ENCODE results near the gene CARMIL1. TPM values are rescaled to one million over a fixed set of nuclear protein-coding genes. Genes with fewer than 3 reads are reported as not detected.

The CARMIL1 gene
- total and polyA plus RNA-seq, 2 of the 8 experiments (the other 6 are each of a cell fraction or from before 2014, with no cell fraction given), result 20.3 to 40.4 TPM

DNA sequence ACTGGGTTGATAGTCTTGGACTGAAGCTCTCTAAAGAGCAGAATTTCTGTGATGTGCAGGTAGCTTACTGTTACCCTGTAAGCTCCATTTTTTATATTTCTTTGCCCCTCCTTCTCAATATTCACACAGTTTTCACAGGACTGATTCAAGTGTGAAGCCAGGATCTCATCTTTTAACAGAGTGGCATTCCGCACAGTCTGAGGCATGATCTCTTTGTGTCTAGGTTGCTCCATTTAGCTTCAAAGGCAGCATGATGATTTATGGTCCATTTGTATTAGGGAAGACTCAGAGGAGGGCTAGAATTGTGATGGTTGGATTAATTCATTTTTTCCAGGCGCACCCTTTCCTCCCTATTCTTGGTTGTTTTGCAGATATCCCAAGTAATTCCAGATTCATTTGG is 43.5 kb downstream of the CARMIL1 start:
- CTCF ChIA-PET (ENCODE audit: partially characterized antibody), result interaction anchor here (1.7 to 4.0 kb wide), 2 partner anchors 12 to 19 kb away, joined by 6 to 22 read pairs; no protein-coding TSS in a partner anchor
- WGBS, 2 experiments (ENCODE audit: extremely low coverage in 1 of 2, insufficient coverage in 1 of 2, insufficient read length in 1 of 2, insufficient replicate concordance in 2 of 2, low coverage in 1 of 2, low lambda C conversion rate in 2 of 2, missing lambda C conversion rate in 1 of 2), result 82% methylated on average over 2 of the region's 2 CpGs; no CpG with 5 or more reads in 1 of the 2 experiments
- H3K56ac ChIP-seq (replicated peaks; ENCODE audit: insufficient read length, low read depth, low read length), result no peak overlapping the region

More for the DNA sequence above, 43.5 kb downstream of the CARMIL1 start:
- no peak overlapping the region for H3K4me3 ChIP-seq (ENCODE audit: extremely low read depth in 1 of 4, insufficient read depth in 2 of 4, low read depth in 3 of 4, low read length in 4 of 4)
- H2BK5ac ChIP-seq (ENCODE audit: low read depth, low read length), result no peak overlapping the region
- no peaks in the 10 kb centered on the region for H3K36me3 ChIP-seq (ENCODE audit: control insufficient read depth in 2 of 4, insufficient read depth in 4 of 4, low read length in 3 of 4)
- no peak overlapping the region for H3K4ac ChIP-seq (replicated peaks; ENCODE audit: insufficient read length, low read depth, low read length)
- no peak overlapping the region for H3K9ac ChIP-seq (replicated peaks in 1 of 4; ENCODE audit: extremely low read depth in 1 of 4, low read depth in 3 of 4, low read length in 3 of 4)
- no peak overlapping the region for H3K18ac ChIP-seq (ENCODE audit: extremely low read depth, low read length)
- H4K8ac ChIP-seq (ENCODE audit: extremely low read depth, insufficient read depth, low read length), result no peak overlapping the region
- H3K79me2 ChIP-seq (ENCODE audit: control insufficient read depth in 1 of 2, insufficient read depth in 2 of 2, low read length in 2 of 2), result peaks cover 0 to 93% of the 10 kb centered on the region in 2 experiments; a peak in 3 of 4 replicates
- H3K27ac ChIP-seq (ENCODE audit: low read depth, low read length), result no peak overlapping the region
- H3K23ac ChIP-seq (ENCODE audit: insufficient read length), result no peak overlapping the region
- H2BK20ac ChIP-seq (ENCODE audit: low read length), result no peak overlapping the region
- no peaks in the 10 kb centered on the region; the same call in 1 of the 2 replicates for H3K23me2 ChIP-seq (ENCODE audit: low read depth, low read length)
- no peak overlapping the region for H2AK5ac ChIP-seq (ENCODE audit: low read depth, low read length)
- no peak overlapping the region for H3K4me2 ChIP-seq (ENCODE audit: insufficient read depth in 1 of 2, low read depth in 2 of 2, low read length in 2 of 2)
- H2BK12ac ChIP-seq (ENCODE audit: low read depth, low read length), result no peak overlapping the region
- FAIRE-seq (no peak), DNase-seq (ENCODE audit: low read depth in 1 of 2, low spot score in 2 of 2) (no peak)
- H4K20me1 ChIP-seq (replicated peaks in 1 of 2; ENCODE audit: control insufficient read depth in 1 of 2, insufficient read depth in 2 of 2, low read length in 2 of 2), result peaks cover 4 to 5% of the 10 kb centered on the region in 2 experiments
- peaks cover 5% of the 10 kb centered on the region for H3K79me1 ChIP-seq (ENCODE audit: low read depth, low read length)
- TF ChIP-seq YY1 (IDR thresholded peaks at IDR 0.05; ENCODE audit: low read depth, low read length) (no peak), CBX5 (IDR thresholded peaks at IDR 0.05; ENCODE audit: low read depth, low read length) (no peak), SP1 (IDR thresholded peaks at IDR 0.05; ENCODE audit: low read depth, low read length) (no peak), SP2 (IDR thresholded peaks at IDR 0.05; ENCODE audit: low read length) (no peak), JUN (IDR thresholded peaks at IDR 0.05; ENCODE audit: low read depth, low read length) (no peak), KDM4A (IDR thresholded peaks at IDR 0.05; ENCODE audit: low read depth, low read length, severe bottlenecking) (no peak)
- TF ChIP-seq, protein P1, sequence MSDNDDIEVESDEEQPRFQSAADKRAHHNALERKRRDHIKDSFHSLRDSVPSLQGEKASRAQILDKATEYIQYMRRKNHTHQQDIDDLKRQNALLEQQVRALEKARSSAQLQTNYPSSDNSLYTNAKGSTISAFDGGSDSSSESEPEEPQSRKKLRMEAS (IDR thresholded peaks at IDR 0.05), result no peak
- H4K5ac ChIP-seq (ENCODE audit: insufficient read length, low read depth, low read length), result no peak overlapping the region
- H4K91ac ChIP-seq (replicated peaks; ENCODE audit: insufficient read length, low read length), result no peak overlapping the region
- H2AFZ ChIP-seq (ENCODE audit: low read length), result no peak overlapping the region
- peaks cover 0 to 13% (median 6%) of the 10 kb centered on the region in 4 experiments; a peak in 6 of 7 replicates for H3K4me1 ChIP-seq (replicated peaks in 1 of 4; ENCODE audit: control insufficient read depth in 3 of 4, insufficient read depth in 4 of 4, low read length in 3 of 4)
- H2BK15ac ChIP-seq (ENCODE audit: low read length), result no peak overlapping the region
- H2BK120ac ChIP-seq (replicated peaks; ENCODE audit: low read depth, low read length), result no peak overlapping the region
- H3K27me3 ChIP-seq (replicated peaks in 1 of 4; ENCODE audit: control insufficient read depth in 3 of 4, extremely low read depth in 1 of 4, insufficient read depth in 3 of 4, low read length in 3 of 4), result no peaks in the 10 kb centered on the region
- POLR2A ChIA-PET (ENCODE audit: partially characterized antibody), result no interaction called here
- no peaks in the 10 kb centered on the region for H3K9me3 ChIP-seq (ENCODE audit: insufficient read depth in 2 of 2, low read depth in 1 of 2, low read length in 1 of 2)
- H3K14ac ChIP-seq (ENCODE audit: insufficient read length), result no peak overlapping the region

All from H1 (cell line).